HG02938 (cell line): ENCODE data around the gene CDH15.
"Not testable (repeated sequence)": the region's sequence is repeated elsewhere in the genome, so short reads cannot be mapped to it uniquely, and the experiment has no call there.

Experiments
- ATAC-seq: cut with Tn5 transposase; IDR thresholded peaks from one replicate; pipeline ENCODE4 v1.9.1; 2021; ENCODE audit warnings: mild to moderate bottlenecking, moderate library complexity; ENCODE audit not compliant: unreplicated experiment

CDH15 gene

DNA sequence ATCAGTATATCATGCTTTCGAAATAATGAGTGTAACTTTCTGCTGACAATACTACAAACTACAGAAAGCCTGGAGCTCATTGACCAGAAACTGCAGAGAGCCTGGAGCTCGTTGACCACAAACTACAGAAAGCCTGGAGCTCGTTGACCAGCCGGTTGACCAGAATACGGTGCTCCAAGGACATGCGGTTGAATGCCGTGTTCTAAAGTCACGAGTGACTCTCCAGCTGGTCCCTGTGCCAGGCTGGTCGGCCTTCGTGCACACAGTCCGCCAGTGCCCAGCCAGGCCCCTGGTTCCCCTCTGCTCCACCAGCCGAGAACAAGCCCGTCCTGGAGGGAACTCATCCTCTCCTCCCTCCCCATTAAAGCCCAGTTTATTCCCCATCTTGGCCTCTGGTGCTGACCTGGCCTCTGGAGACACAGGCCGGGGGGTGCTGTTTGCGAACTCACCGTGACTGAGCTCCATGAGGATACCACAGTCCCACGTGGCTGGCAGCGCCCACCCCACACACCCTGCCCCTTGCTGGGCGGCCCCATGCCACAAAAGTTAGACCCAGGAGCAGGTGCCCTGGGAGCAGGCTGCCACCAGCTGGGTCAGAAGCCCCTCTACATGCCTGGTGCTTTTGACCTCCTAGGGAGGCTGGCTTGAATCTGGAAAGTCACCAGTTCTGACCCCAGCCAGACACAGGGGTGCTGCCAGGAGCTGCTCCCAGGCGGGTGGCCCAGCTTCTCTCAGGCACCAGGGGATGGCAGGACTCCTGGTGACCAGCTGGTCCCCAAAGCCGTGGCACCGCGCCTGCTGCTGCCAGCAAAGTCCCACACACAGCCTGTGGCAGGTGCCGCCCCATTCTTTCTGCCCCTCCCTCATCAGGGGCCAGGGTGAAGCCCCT lies 15.5 kb upstream of the CDH15 start:
- ATAC-seq: no peak

DNA sequence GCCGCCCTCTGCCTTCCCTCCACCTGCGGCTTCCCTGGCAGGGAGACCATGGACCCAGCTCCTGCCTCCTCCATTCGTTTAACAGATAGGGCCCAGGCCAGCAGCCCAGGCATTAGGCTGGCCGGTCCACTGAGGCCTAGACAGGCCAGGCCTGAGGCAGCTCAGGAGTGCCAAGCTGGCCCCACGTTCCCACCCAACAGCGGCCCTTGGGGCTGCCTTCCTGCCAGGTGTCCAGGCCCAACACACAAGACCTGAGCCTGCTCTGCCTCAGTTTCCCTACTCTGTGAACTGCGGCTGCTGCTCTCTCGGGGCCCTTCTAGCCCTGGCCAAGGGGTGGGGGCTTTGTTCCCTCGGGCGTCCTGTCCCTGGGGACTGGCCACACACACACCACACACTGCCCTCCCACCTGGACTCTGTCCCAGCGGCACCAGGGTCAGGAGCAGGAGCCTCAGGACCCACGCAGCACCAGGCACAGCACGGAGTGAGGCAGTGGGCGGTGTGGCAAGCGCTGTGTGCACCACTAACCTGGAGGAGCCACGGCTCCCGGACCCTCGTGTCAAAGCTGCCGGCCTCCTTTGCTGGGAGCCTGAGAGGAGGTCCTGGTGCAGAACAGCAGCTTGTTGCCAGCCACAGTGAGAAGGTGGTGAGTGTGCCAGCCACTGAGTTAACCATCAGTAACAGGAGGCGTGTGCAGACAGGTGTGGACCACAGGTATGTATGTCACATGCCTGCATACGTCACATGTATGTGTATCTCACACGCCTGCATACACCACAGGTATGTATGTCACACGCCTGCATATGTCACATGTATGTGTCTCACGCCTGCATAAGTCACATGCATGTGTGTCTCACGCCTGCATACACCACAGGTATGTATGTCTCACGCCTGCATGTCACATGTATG lies 14.6 kb upstream of the CDH15 start:
- ATAC-seq: no peak

DNA sequence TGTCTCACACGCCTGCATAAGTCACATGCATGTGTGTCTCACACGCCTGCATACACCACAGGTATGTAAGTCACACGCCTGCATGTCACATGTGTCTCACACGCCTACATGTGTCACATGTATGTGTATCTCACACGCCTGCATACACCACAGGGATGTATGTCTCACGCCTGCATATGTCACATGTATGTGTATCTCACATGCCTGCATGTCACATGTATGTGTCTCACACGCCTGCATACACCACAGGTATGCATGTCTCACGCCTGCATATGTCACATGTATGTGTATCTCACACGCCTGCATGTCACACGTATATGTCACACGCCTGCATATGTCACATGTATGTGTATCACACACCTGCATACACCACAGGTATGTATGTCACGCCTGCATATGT lies 13.8 kb upstream of the CDH15 start:
- ATAC-seq: no peak

DNA sequence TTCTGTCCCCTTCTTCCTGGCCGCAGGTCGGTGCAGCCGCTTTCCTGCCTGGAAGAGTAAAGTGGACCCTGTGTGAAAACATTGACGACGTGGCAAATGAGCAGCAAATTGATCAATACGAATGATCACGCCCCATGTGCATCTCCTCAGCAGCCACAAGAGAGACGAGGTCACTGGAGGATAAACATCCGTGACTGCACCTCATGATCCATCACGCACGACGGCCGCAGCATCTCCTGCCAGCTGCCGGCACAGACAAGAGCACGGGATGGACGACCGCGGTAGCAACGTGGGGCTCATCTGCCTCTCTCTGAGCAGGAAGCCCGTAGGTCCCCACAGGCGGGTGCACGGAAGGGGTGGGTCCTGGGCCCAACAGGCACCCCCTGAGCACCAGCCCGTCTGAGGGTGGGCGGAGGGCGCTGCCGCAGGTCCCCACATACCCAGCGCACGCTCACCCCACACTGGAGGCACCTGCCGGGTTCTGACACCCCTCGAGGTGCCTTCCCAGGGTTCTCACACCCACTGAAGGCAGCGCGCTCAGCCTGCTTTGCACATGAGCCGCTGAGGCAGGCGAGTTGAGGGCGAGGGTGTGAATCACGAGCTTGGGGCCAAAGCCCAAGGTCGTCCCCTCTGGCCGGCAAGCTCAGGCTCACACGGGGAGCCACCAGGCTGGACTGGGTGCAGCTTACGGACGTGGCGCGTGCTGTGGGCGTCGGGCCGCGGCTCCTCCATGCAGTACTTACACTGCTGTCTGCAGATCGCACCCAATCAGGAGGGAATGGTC lies 12.3 kb upstream of the CDH15 start:
- ATAC-seq: no peak

DNA sequence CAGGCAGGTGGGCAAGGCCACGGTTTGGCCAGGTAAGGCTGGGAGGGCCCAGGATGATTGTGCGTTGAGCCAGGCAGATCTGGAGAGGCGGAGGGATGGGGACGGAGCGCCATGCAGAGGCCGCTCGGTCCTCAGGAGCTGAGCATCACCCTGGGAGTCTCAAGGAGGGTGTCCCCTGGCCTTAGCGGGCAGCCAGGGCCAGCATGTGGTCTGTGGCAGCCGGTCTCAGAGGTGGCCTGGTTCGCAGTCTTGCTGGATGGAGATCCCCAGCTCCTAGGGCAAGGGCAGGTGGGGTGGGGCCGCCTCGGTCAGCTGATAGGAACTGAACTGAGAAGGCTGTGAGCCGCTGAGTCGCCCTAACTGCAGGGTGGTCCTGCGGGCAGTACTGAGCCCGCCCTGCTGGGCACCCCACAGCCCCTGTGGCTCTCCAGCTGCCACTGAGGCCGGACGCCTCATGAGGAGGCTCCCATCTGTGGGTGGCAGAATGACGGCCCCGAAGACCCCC lies 11.6 kb upstream of the CDH15 start:
- no peak for ATAC-seq

DNA sequence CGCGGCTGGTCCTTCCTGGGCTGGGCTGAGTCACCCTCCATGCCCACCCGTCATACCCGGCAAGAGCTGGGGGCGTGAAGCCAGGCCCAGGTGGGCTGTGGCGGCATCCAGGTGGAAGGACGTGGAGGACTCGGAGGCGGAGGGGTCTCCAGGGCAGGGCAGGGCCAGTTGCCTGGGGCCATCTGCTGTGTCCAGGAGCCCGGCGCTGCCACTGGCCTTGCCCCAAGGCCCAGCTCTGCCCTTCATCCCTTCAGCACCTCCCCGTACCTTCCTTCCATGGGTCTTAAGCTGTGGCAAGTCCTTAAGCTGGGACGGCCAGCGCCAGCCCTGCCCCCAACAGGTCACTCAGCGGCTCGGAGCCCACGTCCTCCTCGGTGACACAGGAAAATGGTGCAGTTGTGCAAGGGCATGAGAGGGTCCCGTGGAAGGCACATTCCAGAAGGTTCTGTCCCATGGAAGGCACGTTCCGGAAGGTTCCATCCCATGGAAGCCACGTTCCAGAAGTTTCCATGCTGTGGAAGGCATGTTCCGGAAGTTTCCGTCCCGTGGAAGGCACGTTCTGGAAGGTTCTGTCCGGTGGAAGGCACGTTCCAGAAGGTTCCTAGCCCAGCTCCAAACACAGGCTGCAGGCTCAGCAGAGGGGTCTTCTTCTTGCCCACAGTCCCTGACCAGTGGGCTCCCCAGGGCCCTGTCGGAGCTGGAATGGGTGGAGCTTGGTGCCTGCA lies 10.4 kb upstream of the CDH15 start:
- ATAC-seq: no peak

DNA sequence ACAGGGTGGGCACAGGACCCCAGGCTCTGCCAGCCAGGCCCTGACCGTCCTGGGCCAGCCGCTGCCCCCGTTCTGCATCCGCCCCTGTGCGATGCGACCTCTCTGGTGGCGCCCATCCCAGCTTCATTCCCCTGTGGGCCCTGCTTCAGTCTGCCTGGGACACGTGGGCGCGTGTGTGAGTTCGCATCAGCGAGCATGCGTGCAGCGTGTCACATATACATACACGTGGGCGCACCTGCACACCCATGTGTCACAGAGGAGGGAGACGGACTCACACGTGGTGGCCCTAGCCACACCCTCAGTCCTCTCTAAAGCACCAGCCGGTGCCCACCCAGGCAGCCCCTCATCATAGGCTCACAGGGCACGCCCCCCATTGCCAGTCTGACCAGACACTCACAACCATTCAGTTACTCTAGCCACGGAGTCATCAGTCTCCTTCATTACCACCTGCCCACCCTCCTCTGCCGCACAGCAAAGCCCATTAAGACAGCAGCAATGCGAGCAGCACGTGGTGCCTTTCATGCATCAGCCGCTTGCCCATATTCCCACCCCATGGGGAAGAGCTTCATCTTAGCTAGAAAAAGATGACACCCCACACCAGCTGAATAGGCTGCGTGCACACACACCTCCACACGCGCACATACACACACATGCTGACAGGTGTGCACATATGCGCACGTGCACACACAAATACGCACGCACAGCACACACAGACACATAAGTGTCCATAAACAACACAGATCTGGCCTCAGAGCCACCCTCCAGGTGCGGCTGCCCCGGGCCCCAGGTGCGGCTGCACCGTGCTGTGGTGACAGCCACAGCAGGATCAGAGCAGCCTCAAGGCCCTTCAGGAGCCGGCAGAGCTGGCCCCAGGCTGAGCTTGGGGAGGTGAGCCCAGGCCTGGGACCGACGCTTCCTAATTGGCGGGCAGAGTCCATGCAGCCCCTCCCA lies 9.5 kb upstream of the CDH15 start:
- no peak for ATAC-seq

DNA sequence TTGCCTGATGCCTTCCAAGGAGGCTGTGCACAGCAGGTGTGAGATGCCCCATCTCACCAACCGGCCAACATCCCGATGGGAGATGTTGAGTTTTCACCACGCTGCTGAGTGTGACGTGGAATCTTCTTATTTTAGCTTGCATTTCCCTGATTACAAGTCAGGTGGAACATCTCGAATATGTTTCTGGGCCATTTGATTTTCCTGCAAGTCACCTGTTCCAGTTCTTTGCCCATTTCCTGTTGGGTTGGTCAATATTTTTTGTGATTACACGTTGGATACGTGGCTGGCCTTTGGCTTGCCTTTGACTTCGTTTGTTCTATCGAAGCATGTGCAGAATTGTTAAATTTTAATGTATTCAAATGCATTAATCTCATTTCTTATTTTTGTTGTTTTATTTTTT lies 8.3 kb upstream of the CDH15 start:
- ATAC-seq: no peak

DNA sequence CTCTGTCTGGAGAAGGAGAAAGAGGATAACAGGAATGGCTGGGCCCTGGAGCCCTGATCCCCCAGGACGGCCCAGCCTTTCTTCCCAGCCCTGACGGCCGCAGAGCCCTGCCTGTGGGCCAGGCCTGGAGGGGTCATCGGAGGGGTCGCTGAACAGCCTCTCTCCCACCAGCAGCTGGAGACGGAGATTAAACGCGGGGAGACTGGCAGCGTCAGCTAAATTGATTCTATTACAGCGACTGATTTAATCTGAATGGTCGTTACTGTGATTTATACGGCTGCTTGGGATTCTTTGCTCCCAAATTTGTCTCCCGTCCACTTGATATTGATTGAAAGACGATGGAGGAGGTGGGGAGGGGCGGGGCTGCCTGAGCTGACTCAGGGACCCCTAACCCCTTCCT lies 7.1 kb upstream of the CDH15 start:
- no peak for ATAC-seq

DNA sequence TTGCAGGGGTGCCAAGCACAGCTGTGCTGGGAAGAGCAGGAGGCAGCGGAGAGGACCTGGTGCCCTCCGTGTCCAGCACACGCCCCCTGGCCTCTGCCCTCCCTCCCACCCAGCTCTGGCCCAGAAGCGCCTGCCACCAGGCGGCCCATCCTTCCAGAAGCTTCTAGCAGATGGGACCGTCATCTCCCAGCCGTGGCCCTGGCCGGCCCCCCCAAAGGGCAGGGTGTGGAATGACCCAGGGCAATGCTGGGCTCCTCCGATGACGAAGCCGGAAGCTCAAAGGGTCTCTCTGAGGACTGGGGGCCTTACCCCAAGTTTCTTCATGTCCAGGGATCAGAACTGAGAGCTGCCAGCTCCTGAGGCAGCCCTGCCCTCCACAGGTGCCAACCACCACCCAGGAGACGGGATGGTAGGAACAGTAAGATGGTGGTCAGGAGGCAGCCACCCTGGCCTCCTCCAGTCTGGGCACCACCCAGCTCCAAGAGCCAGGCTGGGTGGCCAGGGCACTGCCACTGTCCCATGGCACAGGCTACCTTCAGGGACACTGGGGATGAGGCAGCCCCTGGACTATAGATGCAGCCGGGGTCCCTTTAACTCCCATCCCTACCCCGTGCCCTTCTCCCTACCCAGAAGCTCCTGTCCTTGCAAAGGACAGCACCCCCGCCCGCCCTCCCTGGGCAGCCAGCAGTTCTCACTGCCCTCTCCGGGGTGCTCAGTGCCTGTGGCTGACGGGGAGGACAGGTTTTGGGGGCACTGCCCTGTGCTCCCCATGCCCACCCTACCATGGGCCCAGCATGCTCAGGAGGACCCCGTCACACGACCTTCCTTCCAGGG lies 6.5 kb upstream of the CDH15 start:
- no peak for ATAC-seq

DNA sequence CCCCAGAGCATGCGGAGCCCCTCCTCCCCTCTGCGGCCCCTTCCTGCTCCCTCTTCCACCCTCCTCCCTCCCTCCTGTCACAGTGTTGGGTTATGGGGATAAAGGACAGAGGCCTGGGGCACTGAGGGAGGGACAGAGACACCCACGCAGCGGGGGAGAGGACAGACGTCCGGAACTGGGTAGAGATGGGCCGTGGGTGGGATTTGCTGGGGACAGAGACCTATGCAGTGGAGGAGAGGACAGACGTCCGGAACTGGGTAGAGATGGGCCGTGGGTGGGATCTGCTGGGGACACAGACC lies 5.9 kb upstream of the CDH15 start:
- not testable (repeated sequence) for ATAC-seq

DNA sequence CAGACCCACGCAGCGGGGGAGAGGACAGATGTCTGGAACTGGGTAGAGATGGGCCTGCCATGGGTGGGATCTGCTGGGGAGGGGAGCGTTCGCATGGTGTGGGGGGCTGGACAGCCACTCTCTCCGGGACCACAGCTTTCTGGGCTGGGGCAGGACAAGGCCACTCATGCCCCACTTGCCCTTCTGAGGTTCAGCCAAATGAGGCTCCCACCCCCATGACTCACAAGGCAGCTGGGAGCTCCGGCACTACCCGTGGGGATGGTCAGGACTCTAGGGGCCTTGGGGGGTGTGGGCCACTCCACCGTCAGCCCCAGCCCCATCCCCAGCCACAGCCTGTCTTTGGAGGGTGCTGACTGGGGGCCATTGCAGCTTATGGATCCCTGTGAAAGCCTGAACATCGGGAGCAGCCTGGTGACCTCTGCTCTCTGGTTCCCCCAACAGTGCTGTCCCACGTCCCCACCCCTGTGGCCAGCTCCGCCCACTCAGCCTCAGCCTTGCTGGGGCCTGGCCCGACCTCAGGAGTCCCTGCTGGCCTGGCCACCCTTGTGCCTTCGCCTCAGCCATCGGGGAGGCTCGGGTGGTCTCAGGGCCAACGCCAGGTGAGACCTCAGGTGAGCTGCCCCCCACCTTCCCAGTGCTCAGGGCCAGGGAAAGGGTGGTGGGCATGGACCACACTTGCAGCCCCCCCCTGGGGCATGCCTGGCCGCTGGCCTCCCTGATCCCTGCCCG lies 4.7 kb upstream of the CDH15 start:
- no peak for ATAC-seq

DNA sequence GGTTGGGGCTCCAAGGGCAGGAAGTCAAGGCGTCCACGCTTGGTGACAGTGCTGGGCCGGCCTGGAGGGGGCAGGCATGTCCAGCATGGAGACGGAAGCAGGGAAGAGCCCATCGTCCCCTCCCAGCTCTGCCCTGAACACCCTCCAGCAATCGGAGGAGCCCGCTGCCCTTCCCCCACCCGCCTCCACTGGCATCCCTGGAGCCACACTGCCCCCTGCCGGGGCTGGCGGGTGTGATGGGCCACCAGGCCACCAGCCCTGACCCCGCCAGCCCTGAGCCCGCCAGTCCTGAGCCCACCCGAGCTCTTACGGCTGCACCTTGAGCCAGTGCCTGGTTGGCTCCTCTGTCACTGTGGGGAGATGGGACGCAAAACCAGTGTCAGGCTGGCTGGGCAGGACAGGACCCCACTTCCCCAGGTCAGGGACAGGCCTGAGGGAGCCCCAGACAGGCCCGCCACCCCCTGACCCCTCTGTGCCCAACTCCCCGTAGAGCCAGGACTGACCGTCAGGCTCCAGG lies 4.1 kb upstream of the CDH15 start:
- no peak for ATAC-seq

DNA sequence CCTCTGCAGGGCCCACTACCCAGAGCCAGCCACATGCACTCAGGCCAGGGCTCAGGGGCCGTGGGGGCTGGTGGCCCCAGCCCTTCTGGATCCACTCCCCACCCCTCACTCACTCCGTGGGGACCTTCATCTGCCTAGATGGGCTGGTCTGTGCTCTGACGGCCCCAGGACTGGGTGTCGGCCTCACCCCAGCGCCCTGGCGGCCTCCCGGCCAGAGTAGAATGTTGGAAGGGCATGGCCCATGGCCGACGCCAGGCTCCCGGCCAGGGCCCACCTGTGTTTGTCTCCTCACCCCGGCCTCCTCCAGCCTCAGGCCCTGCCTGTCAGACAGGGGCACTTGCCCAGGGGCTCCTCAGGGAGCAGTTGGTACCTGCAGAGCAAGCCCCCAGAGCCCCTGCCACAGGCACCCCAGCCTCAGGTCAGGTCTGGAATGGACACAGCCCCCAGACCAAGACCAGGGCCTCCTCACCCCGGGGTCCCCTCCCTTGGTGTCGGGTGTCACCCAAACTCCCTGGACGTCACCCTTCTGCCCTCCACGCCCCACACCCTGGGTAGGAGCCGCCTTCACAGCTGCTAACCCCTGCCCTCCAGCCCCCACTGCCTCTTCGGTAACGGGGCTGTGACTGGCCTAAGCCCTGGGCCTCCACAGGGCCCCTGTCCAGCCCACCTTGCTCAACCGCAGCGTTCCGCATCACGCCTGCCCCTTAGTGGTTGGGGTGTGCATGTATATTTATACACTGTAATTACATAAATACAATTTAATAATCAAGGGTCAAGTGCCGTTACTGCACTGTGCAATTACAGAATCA lies 3.0 kb upstream of the CDH15 start:
- no peak for ATAC-seq

DNA sequence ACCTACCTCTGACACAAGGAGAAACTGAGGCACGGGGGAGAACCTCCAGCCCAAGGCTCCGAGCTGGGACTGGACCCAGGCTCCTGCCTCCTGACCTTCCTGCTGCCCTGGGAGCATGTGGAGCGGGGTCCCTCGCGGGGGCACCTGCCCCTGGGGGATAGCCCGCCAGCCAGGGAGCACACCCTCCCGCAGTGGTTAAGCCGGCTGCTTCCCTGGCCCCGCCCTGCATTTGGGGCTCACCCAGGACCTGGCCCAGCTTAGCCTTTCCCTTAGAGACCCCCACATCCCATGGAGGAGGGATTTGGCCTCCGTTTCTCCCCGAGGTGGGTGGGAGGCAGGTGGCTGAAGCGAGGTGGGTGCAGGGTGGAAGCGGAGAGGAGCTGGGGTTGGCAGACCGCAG lies 1.8 kb upstream of the CDH15 start:
- no peak for ATAC-seq

DNA sequence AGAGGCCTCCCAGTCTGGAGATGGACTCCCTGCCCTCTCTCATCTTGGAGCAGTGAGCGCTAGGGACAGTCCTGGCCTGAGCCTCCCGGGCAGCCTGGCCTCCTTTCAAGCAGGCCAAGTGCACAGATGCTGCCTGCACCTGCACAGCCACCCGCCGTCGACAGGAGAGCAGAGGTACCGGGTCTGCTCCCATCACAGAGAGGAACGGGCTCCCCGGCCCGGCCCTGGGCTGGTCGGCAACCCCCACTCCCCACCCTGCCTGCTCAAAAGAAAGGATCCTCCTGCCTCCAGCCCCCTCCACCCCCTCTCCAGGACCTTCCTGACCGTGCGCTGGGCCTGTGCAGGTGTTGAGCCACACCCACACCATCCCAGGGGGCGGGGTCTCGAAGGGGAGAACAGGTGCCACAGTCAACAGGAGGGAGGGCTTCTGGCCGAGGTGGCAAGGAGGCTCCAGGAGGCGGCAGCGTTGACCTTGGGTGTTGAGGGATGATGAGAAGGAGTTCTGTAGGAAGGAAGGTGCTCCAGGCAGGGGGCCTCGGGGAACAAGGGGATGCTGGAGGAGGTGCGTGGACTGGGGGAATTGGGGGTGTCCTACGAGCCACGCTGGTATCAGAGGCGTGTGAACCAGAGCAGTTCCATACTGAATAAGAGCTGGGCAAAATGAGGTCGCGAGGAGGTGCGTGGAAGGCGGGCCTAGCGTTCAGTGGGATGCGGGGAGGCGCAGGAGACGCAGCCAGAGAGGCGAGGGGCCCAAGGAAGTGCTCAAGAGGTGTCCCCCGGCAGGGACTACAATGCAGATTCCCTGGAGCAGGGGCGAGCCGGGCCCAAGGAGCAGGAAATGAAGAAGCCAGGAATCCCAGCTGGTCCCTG lies 967 bp upstream of the CDH15 start:
- ATAC-seq: no peak
